PFSK-1 (cell line): Measurements from ENCODE around the gene CRB2.

Experiments
- FOXP2 ChIP-seq: optimal IDR thresholded peaks from 2 replicates; pipeline ENCODE3; 2011; ENCODE audit warnings: borderline replicate concordance, control low read depth, inconsistent platforms; ENCODE audit not compliant: insufficient read depth; ENCODE audit errors: extremely low read length, extremely low read depth
- POLR2AphosphoS5 ChIP-seq: IDR thresholded peaks from 2 replicates; pipeline ENCODE4 v1.6.1; 2012; ENCODE audit warnings: low read depth, mild to moderate bottlenecking, control low read depth, low read length, moderate library complexity
- REST ChIP-seq, 2 experiments: IDR thresholded peaks; 2 replicates each; pipeline versions ENCODE4 v1.6.1 to v1.8.0; 2011 to 2012; ENCODE audit warnings: low read depth in 2 of 2, low read length in 2 of 2, control low read depth in 1 of 2, inconsistent platforms in 1 of 2, mild to moderate bottlenecking in 1 of 2, moderate library complexity in 1 of 2; ENCODE audit not compliant: insufficient read depth in 1 of 2
- SIN3A ChIP-seq: IDR thresholded peaks from 2 replicates; pipeline ENCODE4 v1.6.1; 2012; ENCODE audit warnings: mild to moderate bottlenecking, low read length, moderate library complexity, borderline replicate concordance; ENCODE audit not compliant: insufficient read depth
- TAF1 ChIP-seq: IDR thresholded peaks from 2 replicates; pipeline ENCODE4 v1.6.1; 2012; ENCODE audit warnings: low read length, control low read depth, borderline replicate concordance; ENCODE audit not compliant: insufficient read depth

CRB2 gene

DNA sequence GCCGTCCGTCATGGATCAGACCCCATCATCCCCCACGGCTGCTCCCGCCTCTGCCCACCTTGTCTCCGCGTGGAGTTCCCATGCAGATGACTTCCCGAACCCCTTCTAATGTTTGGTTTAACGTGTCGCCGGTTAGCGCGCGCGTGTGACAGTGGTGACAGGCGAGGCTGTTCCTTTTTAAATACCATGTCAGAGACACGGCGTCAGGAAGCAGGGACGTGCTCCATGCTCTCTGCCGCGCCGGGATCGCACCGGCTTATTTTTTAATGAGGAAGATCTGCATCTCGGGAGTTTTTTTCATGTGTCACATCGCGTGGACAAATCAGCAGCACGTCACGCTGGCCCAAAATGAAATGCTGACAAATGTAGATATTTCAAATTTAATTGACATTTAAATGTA lies 35.9 kb downstream of the CRB2 start:
- no peak for TF ChIP-seq POLR2AphosphoS5
- TF ChIP-seq SIN3A, result no peak
- TF ChIP-seq FOXP2, result no peak
- no peak for TF ChIP-seq TAF1
- no peak for TF ChIP-seq REST (IDR thresholded peaks at IDR 0.05; ENCODE audit: insufficient read depth in 1 of 2, low read depth in 2 of 2, low read length in 2 of 2)

- TF ChIP-seq POLR2AphosphoS5 (no peak), FOXP2 (no peak), TAF1 (no peak), REST (IDR thresholded peaks at IDR 0.05; ENCODE audit: insufficient read depth in 1 of 2, low read depth in 2 of 2, low read length in 2 of 2) (no peak), SIN3A (no peak)
Measured at GRCh38 chr9:123392802-123393201, 36.8 kb downstream of the CRB2 start.

GRCh38 chr9:123394291-123395235 lies 38.6 kb downstream of the CRB2 start:
- no peak for TF ChIP-seq FOXP2
- no peak for TF ChIP-seq POLR2AphosphoS5
- TF ChIP-seq SIN3A, result no peak
- TF ChIP-seq REST (IDR thresholded peaks at IDR 0.05; ENCODE audit: insufficient read depth in 1 of 2, low read depth in 2 of 2, low read length in 2 of 2), result no peak
- no peak for TF ChIP-seq TAF1

DNA sequence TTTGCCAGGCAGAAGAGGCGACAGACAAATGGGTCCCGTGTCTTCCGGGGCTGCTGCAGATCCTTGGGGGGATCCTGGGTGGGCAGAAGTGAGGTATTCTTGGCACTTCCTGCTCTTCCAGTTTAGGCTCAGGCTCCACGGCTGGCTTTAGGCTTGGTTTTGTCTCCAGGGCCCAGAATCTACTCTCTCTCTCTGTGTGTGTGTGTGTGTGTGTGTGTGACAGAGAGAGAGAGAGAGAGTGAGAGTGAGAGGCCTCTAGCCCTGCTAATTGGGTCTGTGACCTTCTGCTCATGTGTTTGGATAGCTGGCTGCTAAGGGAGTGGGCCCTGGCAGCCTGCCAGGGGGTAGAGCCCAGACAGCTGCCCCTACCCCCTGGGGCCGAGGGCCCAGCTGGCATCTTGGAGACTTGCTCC lies 39.3 kb downstream of the CRB2 start:
- TF ChIP-seq POLR2AphosphoS5 (no peak), TAF1 (no peak), SIN3A (no peak), REST (IDR thresholded peaks at IDR 0.05; ENCODE audit: insufficient read depth in 1 of 2, low read depth in 2 of 2, low read length in 2 of 2) (no peak), FOXP2 (no peak)
